Muscle of leg (tissue), 11 donors: ENCODE measurements around the gene MGAT5. TPM values are rescaled to one million over a fixed set of nuclear protein-coding genes. Genes with fewer than 3 reads are reported as not detected.

Experiments used
- DNase-seq: peaks from one replicate; pipeline ENCODE4 v3.0.0; 2013
- H3K27ac ChIP-seq: one replicate; pipeline ENCODE4 v1.5.1; 2013; ENCODE audit warnings: mild to moderate bottlenecking, low read length, control low read depth
- H3K27me3 ChIP-seq: one replicate; pipeline ENCODE4 v1.6.1; 2013; ENCODE audit warnings: low read length; ENCODE audit not compliant: control insufficient read depth, insufficient read depth
- H3K36me3 ChIP-seq: one replicate; pipeline ENCODE4 v1.6.1; 2013; ENCODE audit warnings: low read length; ENCODE audit not compliant: control insufficient read depth, insufficient read depth
- H3K4me1 ChIP-seq: one replicate; pipeline ENCODE4 v1.6.1; 2013; ENCODE audit warnings: low read length; ENCODE audit not compliant: control insufficient read depth, insufficient read depth
- H3K4me3 ChIP-seq: one replicate; pipeline ENCODE4 v1.5.1; 2013; ENCODE audit warnings: low read length, control low read depth
- H3K9me3 ChIP-seq: replicated peaks from 2 replicates; pipeline ENCODE4 v1.6.1; 2013; ENCODE audit warnings: low read depth, low read length; ENCODE audit not compliant: control insufficient read depth
- WGBS: methylation state at CpG from one replicate; pipeline ENCODE4 v1.1.5; 2013; ENCODE audit warnings: missing lambda C conversion rate; ENCODE audit not compliant: insufficient coverage; 5-methylcytosine and 5-hydroxymethylcytosine counted together
- polyA plus RNA-seq, 8 donors: library from polyadenylated mRNA; unstranded; fragments of 120-200 nt; gene quantifications; one replicate each; pipeline versions ENCODE4 v1.2.1 to v1.2.3, GENCODE V29; 2013; ENCODE audit warnings: inconsistent platforms in 1 of 8, low replicate concordance in 1 of 8; ENCODE audit not compliant: insufficient read length in 8 of 8, insufficient read depth in 1 of 8
- total RNA-seq: library from RNA; stranded (reverse); fragments of 120-200 nt; gene quantifications from one replicate; pipeline ENCODE4 v1.2.4, GENCODE V29; 2013

Gene MGAT5
- total and polyA plus RNA-seq, 9 donors = 14.5 to 29.7 (median 23.8) TPM

DNA sequence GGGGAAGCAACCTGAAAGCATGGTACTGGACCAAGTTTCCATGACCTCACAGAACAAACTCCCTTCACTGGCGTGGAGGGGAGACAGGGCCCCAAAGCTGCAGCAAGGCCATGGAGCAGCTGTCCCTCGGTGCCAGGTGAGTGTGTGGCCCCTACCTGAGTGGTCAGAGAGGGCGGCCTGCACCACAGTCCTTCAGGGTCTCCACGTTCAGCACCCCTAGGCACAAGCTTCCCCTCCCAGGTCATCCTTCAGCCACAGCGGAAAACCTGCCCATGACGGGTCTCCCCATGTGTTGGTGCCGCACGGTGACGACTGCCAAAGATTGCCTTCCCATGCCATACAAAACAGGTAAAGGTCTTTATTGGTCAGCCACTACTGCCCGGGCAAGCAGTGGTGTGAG, 201.6 kb downstream of the MGAT5 start:
- 96% methylated on average over 9 of the region's 10 CpGs for WGBS

DNA sequence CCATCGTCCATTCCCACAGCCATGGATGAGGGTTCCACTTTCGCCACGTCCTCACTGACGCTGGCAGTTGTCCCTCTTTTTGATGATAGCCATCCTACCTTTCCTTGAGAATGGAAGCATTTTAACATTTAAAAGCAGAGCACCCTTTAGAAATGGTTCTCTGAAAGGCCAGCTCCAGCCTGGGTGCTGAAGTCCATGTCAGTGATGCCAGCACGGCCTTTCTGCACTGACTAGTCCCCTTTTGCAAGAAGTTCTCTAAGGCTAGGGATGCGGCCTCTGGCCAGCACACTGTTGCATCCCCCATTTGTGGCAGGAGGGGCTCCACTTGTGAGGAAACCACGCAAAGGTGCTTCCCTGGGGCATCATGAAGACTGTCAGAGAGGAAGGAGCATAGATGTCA, 203.5 kb downstream of the MGAT5 start:
- H3K4me3 ChIP-seq = no peak overlapping the region
- peaks cover 23% of the 10 kb centered on the region for H3K4me1 ChIP-seq
- no peaks in the 10 kb centered on the region for H3K9me3 ChIP-seq
- H3K27me3 ChIP-seq = no peaks in the 10 kb centered on the region
- peaks cover 3% of the 10 kb centered on the region for H3K36me3 ChIP-seq
- no peak for DNase-seq
- no peak overlapping the region for H3K27ac ChIP-seq
- WGBS = 87% methylated on average over 7 of the region's 7 CpGs

More for the DNA sequence above, 201.6 kb downstream of the MGAT5 start:
- H3K27ac ChIP-seq = no peak overlapping the region
- DNase-seq = peak; percentile 25
- no peaks in the 10 kb centered on the region for H3K9me3 ChIP-seq
- peaks cover 3% of the 10 kb centered on the region for H3K36me3 ChIP-seq
- peaks cover 21% of the 10 kb centered on the region for H3K4me1 ChIP-seq
- H3K4me3 ChIP-seq = no peak overlapping the region
- no peaks in the 10 kb centered on the region for H3K27me3 ChIP-seq

DNA sequence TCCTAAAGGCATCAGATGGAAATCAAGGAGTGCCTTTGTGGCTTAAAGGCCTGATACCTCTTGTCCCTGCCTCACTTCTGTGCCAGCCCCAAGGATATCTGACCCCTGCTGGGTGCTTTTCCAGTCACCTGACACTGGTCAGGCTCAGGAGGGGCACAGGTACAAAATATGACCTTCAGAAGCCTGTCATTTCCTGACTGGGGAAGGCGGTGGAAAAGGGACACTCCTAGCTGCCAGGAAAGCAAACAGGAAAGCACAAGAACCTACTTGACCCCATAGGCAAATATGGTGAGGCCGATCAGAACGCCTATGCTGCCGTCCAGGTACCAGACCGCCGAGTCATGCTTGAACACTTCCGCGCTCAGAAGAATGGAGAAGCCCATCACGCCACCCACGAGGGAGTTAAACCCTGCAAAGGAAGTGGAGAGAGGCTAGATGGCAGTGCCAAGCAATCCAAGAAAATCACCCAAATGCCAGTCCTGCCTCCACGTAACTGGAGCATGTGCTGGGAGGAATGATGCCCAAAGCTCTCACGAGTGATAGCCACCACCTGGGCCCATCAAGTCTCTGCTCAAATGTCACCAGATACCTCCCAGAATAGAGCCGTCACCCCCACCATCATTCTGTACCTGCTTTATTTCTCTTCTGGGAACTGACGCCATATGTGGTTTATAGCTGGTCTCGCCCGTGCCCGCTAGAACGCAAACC, 204.0 kb downstream of the MGAT5 start:
- Histone ChIP-seq H3K9me3 (no peaks in the 10 kb centered on the region), H3K4me3 (no peak overlapping the region), H3K27ac (no peak overlapping the region), H3K27me3 (no peaks in the 10 kb centered on the region), H3K36me3 (peaks cover 3% of the 10 kb centered on the region), H3K4me1 (peaks cover 23% of the 10 kb centered on the region)
- WGBS = 88% methylated on average over 16 of the region's 18 CpGs
- no peak for DNase-seq

DNA sequence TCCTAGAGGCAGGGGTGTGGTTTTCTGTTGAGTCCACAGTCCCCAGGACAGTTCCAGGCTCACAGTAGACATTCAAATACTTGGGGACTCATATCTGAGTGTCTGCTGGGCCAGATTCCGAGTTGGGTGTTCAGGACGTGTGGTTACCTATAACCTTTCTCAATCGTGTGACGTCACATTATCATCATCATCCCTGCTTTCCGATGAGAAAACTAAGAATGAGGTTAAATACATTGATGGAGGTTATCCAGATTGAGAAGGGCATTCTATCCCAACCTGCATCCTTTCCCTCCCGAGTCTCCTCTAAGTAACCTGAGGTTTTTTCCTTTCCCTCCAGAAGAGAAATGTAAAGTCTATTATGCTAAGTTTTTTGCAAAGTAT, 204.6 kb downstream of the MGAT5 start:
- Histone ChIP-seq H3K4me1 (peaks cover 20% of the 10 kb centered on the region), H3K36me3 (peaks cover 3% of the 10 kb centered on the region), H3K4me3 (no peak overlapping the region), H3K27ac (no peak overlapping the region), H3K27me3 (no peaks in the 10 kb centered on the region), H3K9me3 (no peaks in the 10 kb centered on the region)
- WGBS = no CpG with 5 or more reads among the region's 6 CpGs
- DNase-seq = no peak

DNA sequence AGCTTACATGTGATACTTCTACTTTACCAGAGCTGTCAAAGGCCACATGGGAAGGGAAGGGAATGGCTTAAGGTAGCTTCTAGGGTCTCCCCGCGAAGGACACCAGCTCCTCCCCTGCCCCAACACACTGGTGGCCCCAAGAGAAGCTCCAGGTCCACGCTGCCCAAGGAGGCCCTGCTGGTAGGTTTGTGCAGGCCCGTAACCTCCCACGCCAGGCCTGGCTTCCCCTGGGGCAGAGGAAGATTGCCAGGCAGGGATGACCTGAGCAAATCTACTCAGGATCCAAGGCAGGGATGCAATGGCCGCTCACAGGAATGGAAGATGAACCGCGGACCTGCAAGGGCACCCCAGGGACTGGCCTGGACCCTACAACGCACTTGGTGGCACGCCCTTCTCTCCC, 205.1 kb downstream of the MGAT5 start:
- WGBS = 88% methylated on average over 8 of the region's 10 CpGs
- H3K27me3 ChIP-seq = no peaks in the 10 kb centered on the region
- no peak for DNase-seq

DNA sequence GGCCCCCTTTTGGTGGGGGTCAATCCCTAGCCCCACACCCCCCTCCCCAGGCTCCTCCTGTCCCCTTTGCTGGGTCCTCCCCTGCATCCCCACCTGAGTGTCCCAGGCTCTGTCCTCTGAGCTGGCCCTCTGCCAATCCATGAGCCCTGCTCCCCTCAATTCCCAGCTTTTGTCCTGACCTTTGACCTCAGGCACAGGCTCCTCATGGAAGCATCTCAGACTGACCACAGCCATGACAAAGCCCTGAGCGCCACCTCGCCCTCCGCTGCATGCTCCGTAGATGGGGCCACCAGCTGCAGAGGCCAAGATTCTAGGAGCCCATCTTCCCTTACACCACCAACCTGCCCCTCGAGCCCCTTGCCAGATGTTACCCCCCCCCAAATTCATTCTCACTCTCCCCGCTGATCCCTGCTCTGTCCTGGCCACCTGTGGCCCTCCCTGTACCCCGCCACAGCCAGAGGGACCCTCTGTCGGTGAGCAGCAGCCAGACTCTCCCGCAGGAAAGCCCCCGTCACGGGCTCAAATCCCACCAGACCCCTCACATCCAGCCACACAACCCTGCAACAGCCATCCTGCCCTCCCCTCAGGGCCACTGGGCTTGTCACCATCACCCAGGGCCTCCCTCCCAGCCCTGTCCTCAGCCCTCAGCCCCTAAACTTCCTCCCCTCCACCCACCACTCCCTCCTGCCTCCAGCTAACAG, 206.0 kb downstream of the MGAT5 start:
- Histone ChIP-seq H3K4me3 (no peak overlapping the region), H3K36me3 (peaks cover 3% of the 10 kb centered on the region)

More for the DNA sequence above, 205.1 kb downstream of the MGAT5 start:
- Histone ChIP-seq H3K9me3 (no peaks in the 10 kb centered on the region), H3K27ac (no peak overlapping the region), H3K4me3 (no peak overlapping the region), H3K36me3 (peaks cover 3% of the 10 kb centered on the region), H3K4me1 (peaks cover 16% of the 10 kb centered on the region)

DNA sequence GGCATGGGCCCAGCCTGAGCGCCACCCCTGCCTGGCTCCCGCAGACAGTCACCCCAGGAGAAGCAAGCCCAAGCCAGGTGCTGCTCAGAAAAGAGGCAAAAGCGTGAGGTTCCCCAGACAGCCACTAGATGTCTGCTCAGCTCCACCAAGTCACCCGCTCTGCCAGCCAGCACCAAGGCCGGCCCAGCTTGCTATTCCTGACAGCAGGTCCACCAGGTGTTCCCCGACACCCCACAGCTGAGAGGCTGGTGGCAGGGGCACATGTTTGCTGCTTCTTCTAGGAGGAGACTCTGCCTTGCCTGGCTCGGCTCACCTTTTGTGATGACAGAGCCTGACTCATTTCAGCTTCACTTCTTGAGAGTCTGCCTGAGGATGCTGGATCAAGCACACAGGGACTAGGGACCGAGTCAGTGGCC, 206.7 kb downstream of the MGAT5 start:
- H3K27ac ChIP-seq = no peak overlapping the region
- no peaks in the 10 kb centered on the region for H3K27me3 ChIP-seq
- H3K4me3 ChIP-seq = no peak overlapping the region
- peaks cover under 1% of the 10 kb centered on the region for H3K36me3 ChIP-seq
- H3K4me1 ChIP-seq = peaks cover 4% of the 10 kb centered on the region
- DNase-seq = peak; percentile 58
- 25% methylated on average over 6 of the region's 8 CpGs for WGBS
- no peaks in the 10 kb centered on the region for H3K9me3 ChIP-seq

More for the DNA sequence above, 206.0 kb downstream of the MGAT5 start:
- no peak for DNase-seq
- Histone ChIP-seq H3K27me3 (no peaks in the 10 kb centered on the region), H3K9me3 (no peaks in the 10 kb centered on the region), H3K27ac (no peak overlapping the region), H3K4me1 (peaks cover 7% of the 10 kb centered on the region)
- WGBS = 81% methylated on average over 11 of the region's 11 CpGs

DNA sequence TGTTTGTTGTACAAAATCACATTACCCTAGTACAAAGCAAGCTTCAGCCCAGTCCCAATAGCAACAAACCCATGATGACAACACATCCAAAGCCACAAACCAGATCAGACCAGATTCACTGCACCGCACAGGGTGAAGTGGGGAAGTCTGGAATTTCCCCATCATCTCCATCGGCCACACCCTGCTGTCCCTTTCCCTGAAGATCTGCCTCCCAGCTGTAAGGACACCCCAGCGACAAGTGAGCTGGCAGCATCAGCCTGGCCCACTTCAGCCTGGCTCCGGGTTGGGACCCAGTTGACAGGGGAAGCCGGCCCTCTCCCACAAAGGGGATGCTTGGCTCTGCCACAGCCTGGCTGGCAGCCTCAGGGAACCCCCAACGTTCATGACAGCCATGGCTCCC, 207.6 kb downstream of the MGAT5 start:
- H3K9me3 ChIP-seq = no peaks in the 10 kb centered on the region
- H3K27ac ChIP-seq = no peak overlapping the region
- no peaks in the 10 kb centered on the region for H3K36me3 ChIP-seq
- 55% methylated on average over 5 of the region's 6 CpGs for WGBS
- peaks cover 4% of the 10 kb centered on the region for H3K4me1 ChIP-seq
- no peak overlapping the region for H3K4me3 ChIP-seq
- no peaks in the 10 kb centered on the region for H3K27me3 ChIP-seq
- no peak for DNase-seq

DNA sequence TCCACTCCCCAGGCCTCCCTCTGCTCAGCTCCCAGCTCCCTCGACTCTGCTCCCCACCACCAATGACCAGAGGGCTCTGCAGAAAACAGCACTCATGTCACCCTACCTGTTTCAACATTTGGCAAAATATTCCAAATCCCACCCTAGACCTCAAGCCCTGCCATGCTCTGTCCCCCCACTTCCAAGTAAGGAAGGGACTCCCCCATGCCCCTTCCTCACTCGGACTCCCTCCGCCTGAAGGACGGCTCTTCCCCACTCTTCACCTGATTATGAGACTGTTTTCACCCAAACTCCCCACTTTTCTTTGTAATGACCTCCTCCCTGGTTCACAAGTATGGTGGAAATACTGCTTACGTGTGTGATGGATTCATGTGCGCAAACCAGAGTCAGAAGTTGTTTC, 208.4 kb downstream of the MGAT5 start:
- Histone ChIP-seq H3K27ac (no peak overlapping the region), H3K36me3 (no peaks in the 10 kb centered on the region), H3K4me3 (no peak overlapping the region), H3K27me3 (no peaks in the 10 kb centered on the region), H3K4me1 (peaks cover 4% of the 10 kb centered on the region), H3K9me3 (no peaks in the 10 kb centered on the region)
- DNase-seq = no peak
- WGBS = 90% methylated on average over 4 of the region's 6 CpGs

DNA sequence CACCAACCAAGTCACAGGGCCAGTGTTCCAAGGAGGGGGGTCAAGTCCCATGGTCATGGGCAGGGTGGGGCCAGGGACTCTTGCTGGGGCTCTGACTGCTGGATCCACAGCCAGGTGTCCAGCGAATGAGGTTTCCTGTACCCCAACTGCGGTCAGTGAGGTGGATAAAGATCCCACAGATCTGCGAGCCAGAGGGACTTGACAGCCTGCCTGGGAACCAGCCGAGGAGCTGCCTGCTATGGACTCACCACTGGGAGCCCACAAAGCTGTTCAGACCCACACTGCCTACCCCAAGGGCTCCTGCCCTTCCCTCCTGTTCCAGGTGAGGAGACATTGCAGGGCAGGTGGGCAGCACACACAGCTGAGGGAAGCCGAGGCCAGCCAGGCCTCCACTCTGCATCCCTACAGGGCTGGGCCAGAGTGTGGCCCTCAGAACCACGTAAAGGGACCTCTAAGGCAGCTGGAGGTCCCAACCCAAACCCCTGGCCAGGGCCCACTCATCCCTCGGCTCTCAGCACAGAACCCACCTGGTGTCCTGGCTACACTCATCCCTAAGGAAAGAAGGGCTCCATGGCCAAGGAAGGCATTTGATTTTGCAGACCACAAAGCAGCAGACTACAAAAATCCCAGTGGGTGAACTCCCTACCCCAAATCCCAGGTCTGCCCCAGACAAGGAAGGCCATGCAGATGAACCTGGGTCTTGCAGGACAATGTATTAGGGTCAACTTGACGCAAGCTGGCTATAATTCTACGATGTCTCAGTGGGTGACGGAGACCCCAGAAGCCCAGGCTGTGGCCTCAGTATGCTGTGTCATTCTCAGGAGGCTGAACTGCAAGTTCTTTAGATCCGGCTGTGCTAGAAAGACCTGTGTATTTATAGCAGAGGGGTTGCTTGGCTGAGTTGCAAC, 209.2 kb downstream of the MGAT5 start:
- no peaks in the 10 kb centered on the region for H3K27me3 ChIP-seq
- no peak overlapping the region for H3K27ac ChIP-seq
- WGBS = 80% methylated on average over 11 of the region's 11 CpGs
- H3K4me1 ChIP-seq = peaks cover 4% of the 10 kb centered on the region
- no peak overlapping the region for H3K4me3 ChIP-seq
- no peak for DNase-seq
- no peaks in the 10 kb centered on the region for H3K9me3 ChIP-seq
- H3K36me3 ChIP-seq = no peaks in the 10 kb centered on the region
